HepG2 (cell line): ENCODE measurements around the gene DPP3. TPM values are rescaled to one million over a fixed set of nuclear protein-coding genes. Genes with fewer than 3 reads are reported as not detected.
A peak's percentile ranks its signal among the peaks of the same experiment; 100 is the strongest.

ENCODE experiments used
- ATM ChIP-seq: fragments of 450-650 bp; IDR thresholded peaks from 2 replicates; pipeline ENCODE4 v1.7.1; 2017; ENCODE audit warnings: mild to moderate bottlenecking, borderline replicate concordance
- EZH2 ChIP-seq: conservative IDR thresholded peaks from 2 replicates; pipeline ENCODE4 v1.6.1; 2012; ENCODE audit warnings: mild to moderate bottlenecking, low read depth, low read length, moderate library complexity
- FOXM1 ChIP-seq: sonication (generic); formaldehyde crosslinking; IDR thresholded peaks from 2 replicates; pipeline ENCODE4 v1.5.0; 2020; ENCODE audit warnings: missing genetic modification reagents
- HOXD1 ChIP-seq: sonication (generic); formaldehyde crosslinking; IDR thresholded peaks from 2 replicates; pipeline ENCODE4 v1.5.0; 2020; ENCODE audit warnings: missing genetic modification reagents
- NCOA1 ChIP-seq: sonication (generic); formaldehyde crosslinking; IDR thresholded peaks from 2 replicates; pipeline ENCODE4 v1.9.0; 2021; ENCODE audit warnings: missing genetic modification reagents
- NR2F2 ChIP-seq: IDR thresholded peaks from 2 replicates; pipeline ENCODE4 v1.6.1; 2012; ENCODE audit warnings: low read depth, inconsistent platforms, borderline replicate concordance
- POLR2A ChIP-seq, 2 experiments: IDR thresholded peaks; 2 replicates each; pipeline ENCODE4 v1.6.1; 2011; ENCODE audit warnings: low read depth in 2 of 2, low read length in 2 of 2, mild to moderate bottlenecking in 1 of 2, moderate library complexity in 1 of 2; ENCODE audit not compliant: insufficient read depth in 1 of 2
- POLR2AphosphoS5 ChIP-seq: IDR thresholded peaks from 2 replicates; pipeline ENCODE4 v1.6.1; 2012; ENCODE audit warnings: low read depth, low read length
- SSRP1 ChIP-seq: IDR thresholded peaks from 2 replicates; pipeline ENCODE4 v1.6.1; 2016; ENCODE audit warnings: control low read depth
- TOPORS ChIP-seq: sonication (generic); formaldehyde crosslinking; IDR thresholded peaks from 2 replicates; pipeline ENCODE4 v1.8.0; 2023; ENCODE audit warnings: mild to moderate bottlenecking, missing genetic modification reagents
- ZC3H4 ChIP-seq: sonication (generic); formaldehyde crosslinking; IDR thresholded peaks from 2 replicates; pipeline ENCODE4 v1.4.0; 2020; ENCODE audit warnings: missing genetic modification reagents, borderline replicate concordance
- ZFP36L1 ChIP-seq: sonication (generic); formaldehyde crosslinking; IDR thresholded peaks from 2 replicates; pipeline ENCODE4 v1.8.0; 2022; ENCODE audit warnings: mild to moderate bottlenecking, missing genetic modification reagents, moderate library complexity
- ZFP37 ChIP-seq: sonication (generic); formaldehyde crosslinking; IDR thresholded peaks from 2 replicates; pipeline ENCODE4 v1.4.0; 2020; ENCODE audit warnings: missing genetic modification reagents, borderline replicate concordance
- ZFP82 ChIP-seq: sonication (generic); formaldehyde crosslinking; IDR thresholded peaks from 2 replicates; pipeline ENCODE4 v1.5.1; 2020; ENCODE audit warnings: mild to moderate bottlenecking, missing genetic modification reagents, borderline replicate concordance
- ZNF121 ChIP-seq: sonication (generic); formaldehyde crosslinking; IDR thresholded peaks from 2 replicates; pipeline ENCODE4 v1.5.0; 2020; ENCODE audit warnings: mild to moderate bottlenecking, missing genetic modification reagents
- ZNF124 ChIP-seq: sonication (generic); formaldehyde crosslinking; IDR thresholded peaks from 2 replicates; pipeline ENCODE4 v1.4.0; 2020; ENCODE audit warnings: missing genetic modification reagents
- ZNF737 ChIP-seq: sonication (generic); formaldehyde crosslinking; IDR thresholded peaks from 2 replicates; pipeline ENCODE4 v1.5.0; 2020; ENCODE audit warnings: missing genetic modification reagents, mild to moderate bottlenecking, borderline replicate concordance
- ZNF766 ChIP-seq: sonication (generic); formaldehyde crosslinking; IDR thresholded peaks from 2 replicates; pipeline ENCODE4 v1.5.0; 2020; ENCODE audit warnings: missing genetic modification reagents, borderline replicate concordance
- polyA plus RNA-seq, 8 experiments: library from polyadenylated mRNA; depleted of rRNA in 3 of 8; stranded (reverse) in 7 of 8; unstranded in 1 of 8; fragments of >200 nt; fragmentation: Illumina TruSeq in 4 of 8; extraction: Trizol in 4 of 8; gene quantifications; 2 replicates each; pipeline versions ENCODE4 v1.2.1 to v1.2.3, GENCODE V29; 2011 to 2016; ENCODE audit warnings: low read depth in 4 of 8, missing spikeins in 1 of 8, mixed read lengths in 1 of 8; ENCODE audit not compliant: insufficient read depth in 1 of 8
- total RNA-seq, 5 experiments: library from RNA; depleted of rRNA; stranded (reverse); fragments of >200 nt; fragmentation: Illumina TruSeq; extraction: Trizol; gene quantifications; 2 replicates each; pipeline ENCODE4 v1.2.3, GENCODE V29; 2016; ENCODE audit warnings: low read depth in 1 of 5
- TF ChIP-seq, protein P1 (sequence below): IDR thresholded peaks from 2 replicates; pipeline ENCODE4 v1.6.1; 2016; ENCODE audit warnings: control low read depth
- TF ChIP-seq, protein P2 (sequence below): sonication (generic); formaldehyde crosslinking; IDR thresholded peaks from 2 replicates; pipeline ENCODE4 v1.4.0; 2020; ENCODE audit warnings: missing genetic modification reagents
- TF ChIP-seq, protein P3 (sequence below): IDR thresholded peaks from 2 replicates; pipeline ENCODE4 v1.6.1; 2016; ENCODE audit warnings: mild to moderate bottlenecking, missing biosample characterization, missing genetic modification reagents
- TF ChIP-seq, protein P4 (sequence below): sonication (generic); formaldehyde crosslinking; IDR thresholded peaks from 2 replicates; pipeline ENCODE4 v1.4.0; 2020; ENCODE audit warnings: missing genetic modification reagents

Gene DPP3
- total and polyA plus RNA-seq, 2 of the 13 experiments (the other 11 are each of a cell fraction or from before 2014, with no cell fraction given), result 38.4 to 59.8 TPM

DNA sequence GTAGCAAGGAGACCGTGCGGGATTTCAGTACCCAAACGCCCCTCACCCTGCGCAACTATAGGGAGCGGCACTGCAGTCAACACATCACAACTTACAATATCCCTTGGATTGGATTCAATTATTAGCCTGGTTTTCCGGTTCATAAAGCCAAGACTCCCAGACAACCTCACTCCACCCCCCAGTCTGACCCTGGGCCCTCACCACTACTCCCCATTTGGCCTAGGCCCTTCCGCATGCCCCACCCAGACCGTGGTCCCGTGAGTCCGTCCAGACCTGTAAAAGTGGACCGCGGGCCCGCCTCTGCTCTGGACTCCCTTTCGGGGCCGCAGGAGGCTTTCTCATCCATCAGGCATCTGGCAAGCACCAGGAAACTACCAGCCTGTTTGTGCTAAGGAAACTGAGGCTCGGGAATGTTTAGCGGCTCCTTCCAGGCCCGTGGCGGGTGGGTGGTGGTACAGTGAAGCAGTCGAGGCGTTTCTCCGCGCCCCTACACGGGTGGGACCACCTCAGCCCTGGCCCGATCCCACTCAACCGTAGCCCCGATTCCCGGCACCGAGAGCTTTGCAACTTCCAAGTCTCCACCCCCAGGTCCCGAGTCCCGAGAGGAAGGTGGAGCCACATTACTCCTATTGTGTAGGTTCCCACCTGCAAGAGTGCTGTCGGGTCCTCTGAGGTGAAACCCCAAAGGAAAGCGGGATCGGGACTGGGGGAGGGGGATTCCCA is 679 bp upstream of the DPP3 start (continued):
- TF ChIP-seq, protein P1, sequence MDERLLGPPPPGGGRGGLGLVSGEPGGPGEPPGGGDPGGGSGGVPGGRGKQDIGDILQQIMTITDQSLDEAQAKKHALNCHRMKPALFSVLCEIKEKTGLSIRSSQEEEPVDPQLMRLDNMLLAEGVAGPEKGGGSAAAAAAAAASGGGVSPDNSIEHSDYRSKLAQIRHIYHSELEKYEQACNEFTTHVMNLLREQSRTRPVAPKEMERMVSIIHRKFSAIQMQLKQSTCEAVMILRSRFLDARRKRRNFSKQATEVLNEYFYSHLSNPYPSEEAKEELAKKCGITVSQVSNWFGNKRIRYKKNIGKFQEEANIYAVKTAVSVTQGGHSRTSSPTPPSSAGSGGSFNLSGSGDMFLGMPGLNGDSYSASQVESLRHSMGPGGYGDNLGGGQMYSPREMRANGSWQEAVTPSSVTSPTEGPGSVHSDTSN, result no peak; the same call in 1 of the 2 replicates
- TF ChIP-seq, protein P2, sequence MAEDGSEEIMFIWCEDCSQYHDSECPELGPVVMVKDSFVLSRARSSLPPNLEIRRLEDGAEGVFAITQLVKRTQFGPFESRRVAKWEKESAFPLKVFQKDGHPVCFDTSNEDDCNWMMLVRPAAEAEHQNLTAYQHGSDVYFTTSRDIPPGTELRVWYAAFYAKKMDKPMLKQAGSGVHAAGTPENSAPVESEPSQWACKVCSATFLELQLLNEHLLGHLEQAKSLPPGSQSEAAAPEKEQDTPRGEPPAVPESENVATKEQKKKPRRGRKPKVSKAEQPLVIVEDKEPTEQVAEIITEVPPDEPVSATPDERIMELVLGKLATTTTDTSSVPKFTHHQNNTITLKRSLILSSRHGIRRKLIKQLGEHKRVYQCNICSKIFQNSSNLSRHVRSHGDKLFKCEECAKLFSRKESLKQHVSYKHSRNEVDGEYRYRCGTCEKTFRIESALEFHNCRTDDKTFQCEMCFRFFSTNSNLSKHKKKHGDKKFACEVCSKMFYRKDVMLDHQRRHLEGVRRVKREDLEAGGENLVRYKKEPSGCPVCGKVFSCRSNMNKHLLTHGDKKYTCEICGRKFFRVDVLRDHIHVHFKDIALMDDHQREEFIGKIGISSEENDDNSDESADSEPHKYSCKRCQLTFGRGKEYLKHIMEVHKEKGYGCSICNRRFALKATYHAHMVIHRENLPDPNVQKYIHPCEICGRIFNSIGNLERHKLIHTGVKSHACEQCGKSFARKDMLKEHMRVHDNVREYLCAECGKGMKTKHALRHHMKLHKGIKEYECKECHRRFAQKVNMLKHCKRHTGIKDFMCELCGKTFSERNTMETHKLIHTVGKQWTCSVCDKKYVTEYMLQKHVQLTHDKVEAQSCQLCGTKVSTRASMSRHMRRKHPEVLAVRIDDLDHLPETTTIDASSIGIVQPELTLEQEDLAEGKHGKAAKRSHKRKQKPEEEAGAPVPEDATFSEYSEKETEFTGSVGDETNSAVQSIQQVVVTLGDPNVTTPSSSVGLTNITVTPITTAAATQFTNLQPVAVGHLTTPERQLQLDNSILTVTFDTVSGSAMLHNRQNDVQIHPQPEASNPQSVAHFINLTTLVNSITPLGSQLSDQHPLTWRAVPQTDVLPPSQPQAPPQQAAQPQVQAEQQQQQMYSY (CRISPR knock-in tag), result peak; percentile 56; the same call in 1 of the 2 replicates
- TF ChIP-seq NCOA1 (no peak), NR2F2 (no peak), ATM (no peak), ZFP36L1 (no peak), SSRP1 (CRISPR knock-in tag) (no peak), ZNF737 (CRISPR knock-in tag) (0 out of 2 replicates have a peak, but pooled peaks have one; percentile 15), EZH2 (no peak), HOXD1 (CRISPR knock-in tag) (no peak), FOXM1 (CRISPR knock-in tag) (no peak), ZFP37 (CRISPR knock-in tag) (no peak), POLR2AphosphoS5 (no peak), POLR2A (IDR thresholded peaks at IDR 0.05; ENCODE audit: insufficient read depth in 1 of 2, low read depth in 2 of 2, low read length in 2 of 2) (no peak), TOPORS (peak; percentile 76; the same call in 1 of the 2 replicates), ZNF121 (CRISPR knock-in tag) (no peak), ZFP82 (CRISPR knock-in tag) (peak; percentile 28; the same call in 1 of the 2 replicates), ZNF766 (CRISPR knock-in tag) (no peak), ZNF124 (CRISPR knock-in tag) (no peak), ZC3H4 (CRISPR knock-in tag) (no peak)
- TF ChIP-seq, protein P3, sequence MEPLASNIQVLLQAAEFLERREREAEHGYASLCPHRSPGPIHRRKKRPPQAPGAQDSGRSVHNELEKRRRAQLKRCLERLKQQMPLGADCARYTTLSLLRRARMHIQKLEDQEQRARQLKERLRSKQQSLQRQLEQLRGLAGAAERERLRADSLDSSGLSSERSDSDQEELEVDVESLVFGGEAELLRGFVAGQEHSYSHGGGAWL (CRISPR knock-in tag), result no peak
- TF ChIP-seq, protein P4, sequence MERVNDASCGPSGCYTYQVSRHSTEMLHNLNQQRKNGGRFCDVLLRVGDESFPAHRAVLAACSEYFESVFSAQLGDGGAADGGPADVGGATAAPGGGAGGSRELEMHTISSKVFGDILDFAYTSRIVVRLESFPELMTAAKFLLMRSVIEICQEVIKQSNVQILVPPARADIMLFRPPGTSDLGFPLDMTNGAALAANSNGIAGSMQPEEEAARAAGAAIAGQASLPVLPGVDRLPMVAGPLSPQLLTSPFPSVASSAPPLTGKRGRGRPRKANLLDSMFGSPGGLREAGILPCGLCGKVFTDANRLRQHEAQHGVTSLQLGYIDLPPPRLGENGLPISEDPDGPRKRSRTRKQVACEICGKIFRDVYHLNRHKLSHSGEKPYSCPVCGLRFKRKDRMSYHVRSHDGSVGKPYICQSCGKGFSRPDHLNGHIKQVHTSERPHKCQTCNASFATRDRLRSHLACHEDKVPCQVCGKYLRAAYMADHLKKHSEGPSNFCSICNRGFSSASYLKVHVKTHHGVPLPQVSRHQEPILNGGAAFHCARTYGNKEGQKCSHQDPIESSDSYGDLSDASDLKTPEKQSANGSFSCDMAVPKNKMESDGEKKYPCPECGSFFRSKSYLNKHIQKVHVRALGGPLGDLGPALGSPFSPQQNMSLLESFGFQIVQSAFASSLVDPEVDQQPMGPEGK, result no peak
